GM23248 (cell line): ENCODE measurements around the gene UBASH3A.

Experiments
- EZH2 ChIP-seq: fragments of 200-600 bp; sonication (generic); IDR thresholded peaks from 2 replicates; pipeline ENCODE4 v1.6.1; 2018; ENCODE audit warnings: antibody characterized with exemption, mild to moderate bottlenecking; ENCODE audit not compliant: insufficient read depth, poor library complexity, severe bottlenecking
- EZH2phosphoT487 ChIP-seq: fragments of 200-600 bp; sonication (generic); IDR thresholded peaks from 2 replicates; pipeline ENCODE4 v1.6.1; 2018; ENCODE audit warnings: antibody characterized with exemption, moderate library complexity, mild to moderate bottlenecking, low read depth; ENCODE audit not compliant: insufficient read depth

GRCh38 chr21:42390193-42390592 lies 13.5 kb upstream of the UBASH3A start:
- no peak for TF ChIP-seq EZH2phosphoT487
- no peak for TF ChIP-seq EZH2
